K562 (cell line): Measurements from ENCODE around the gene TSEN34. TPM values are rescaled to one million over a fixed set of nuclear protein-coding genes. Genes with fewer than 3 reads are reported as not detected.

Experiments
- BCL6 ChIP-seq: fragments of 250-450 bp; sonication (Bioruptor Pico); IDR thresholded peaks from 2 replicates; pipeline ENCODE4 v1.4.0; 2020
- CHD1 ChIP-seq: fragments of 200-600 bp; sonication (generic); IDR thresholded peaks from one replicate; pipeline ENCODE4 v1.6.1; 2012; ENCODE audit warnings: mild to moderate bottlenecking, moderate library complexity, low read length, inconsistent platforms
- COPS2 ChIP-seq: fragments of 450-650 bp; conservative IDR thresholded peaks from 2 replicates; pipeline ENCODE4 v1.6.1; 2016; ENCODE audit warnings: mild to moderate bottlenecking, moderate library complexity
- CREB1 ChIP-seq, 2 experiments: sonication (generic) in 1 of 2; formaldehyde crosslinking in 1 of 2; IDR thresholded peaks; 2 replicates each; pipeline versions ENCODE4 v1.6.1 to v1.8.0; 2012 to 2022; ENCODE audit warnings: inconsistent platforms in 1 of 2, mild to moderate bottlenecking in 1 of 2, missing genetic modification reagents in 1 of 2, moderate library complexity in 1 of 2
- DDX20 ChIP-seq: fragments of 450-650 bp; IDR thresholded peaks from 2 replicates; pipeline ENCODE4 v1.6.1; 2016; ENCODE audit warnings: missing genetic modification characterization, low read depth, mild to moderate bottlenecking, missing compliant biosample characterization, moderate library complexity
- ETV6 ChIP-seq, 3 experiments: fragments of 150-350 bp in 1 of 3; sonication (generic) in 1 of 3; formaldehyde crosslinking in 1 of 3; IDR thresholded peaks; 2 replicates each; pipeline versions ENCODE4 v1.6.1 to v1.8.0; 2014 to 2022; ENCODE audit warnings: borderline replicate concordance in 2 of 3, low read depth in 2 of 3, antibody characterized with exemption in 1 of 3, low read length in 1 of 3, mild to moderate bottlenecking in 1 of 3, missing genetic modification reagents in 1 of 3
- NR2C1 ChIP-seq, 2 experiments: fragments of 450-650 bp; IDR thresholded peaks; 2 replicates each; pipeline ENCODE4 v1.6.1; 2017; ENCODE audit warnings: mild to moderate bottlenecking in 2 of 2, antibody characterized with exemption in 1 of 2, inconsistent platforms in 1 of 2, missing compliant biosample characterization in 1 of 2, missing genetic modification characterization in 1 of 2
- NR4A1 ChIP-seq, 2 experiments: fragments of 250-450 bp in 1 of 2; fragments of 450-650 bp in 1 of 2; sonication (Bioruptor Pico) in 1 of 2; IDR thresholded peaks; 2 replicates each; pipeline versions ENCODE4 v1.4.0 to v1.6.1; 2016 to 2020; ENCODE audit warnings: mild to moderate bottlenecking in 2 of 2, missing compliant biosample characterization in 1 of 2, missing genetic modification characterization in 1 of 2, moderate library complexity in 1 of 2
- RBFOX2 ChIP-seq: fragments of 200-400 bp; formaldehyde crosslinking; IDR thresholded peaks from 2 replicates; pipeline ENCODE4 v1.6.1; 2017; ENCODE audit warnings: low read depth, mild to moderate bottlenecking, low read length, moderate library complexity
- SIRT6 ChIP-seq: IDR thresholded peaks from one replicate; pipeline ENCODE4 v1.6.1; 2012; ENCODE audit warnings: low read depth, mild to moderate bottlenecking, control low read depth, inconsistent platforms, low read length, moderate library complexity
- TAF9B ChIP-seq: fragments of 450-650 bp; IDR thresholded peaks from 2 replicates; pipeline ENCODE4 v1.6.1; 2018; ENCODE audit warnings: mild to moderate bottlenecking; ENCODE audit not compliant: partially characterized antibody
- ZBTB17 ChIP-seq: fragments of 450-650 bp; formaldehyde crosslinking; IDR thresholded peaks from 2 replicates; pipeline ENCODE4 v1.4.0; 2020; ENCODE audit warnings: mild to moderate bottlenecking
- ZNF274 ChIP-seq: IDR thresholded peaks from 2 replicates; pipeline ENCODE4 v1.6.1; 2011; ENCODE audit warnings: low read depth, mild to moderate bottlenecking, low read length, moderate library complexity, borderline replicate concordance
- polyA plus RNA-seq, 8 experiments: library from polyadenylated mRNA; depleted of rRNA in 4 of 8; stranded (reverse) in 5 of 8; unstranded in 3 of 8; fragments of >200 nt; fragmentation: Nextera tagmentation in 2 of 8; fragmentation: Illumina TruSeq in 1 of 8; extraction: Ambion mirVana in 2 of 8; extraction: Trizol in 1 of 8; gene quantifications; 2 replicates each; pipeline versions ENCODE4 v1.2.1 to v1.2.3, GENCODE V29; 2011 to 2014; ENCODE audit warnings: inconsistent platforms in 1 of 8, missing spikeins in 1 of 8
- total RNA-seq, 7 experiments: library from RNA; depleted of rRNA in 6 of 7; stranded (reverse); fragments of >200 nt in 6 of 7; fragmentation: Illumina TruSeq in 2 of 7; extraction: Trizol in 2 of 7; gene quantifications; 2 replicates each; pipeline versions ENCODE4 v1.2.1 to v1.2.3, GENCODE V29; 2011 to 2021; ENCODE audit warnings: low replicate concordance in 1 of 7
- TF ChIP-seq, protein P1 (sequence below): sonication (generic); formaldehyde crosslinking; IDR thresholded peaks from 2 replicates; pipeline ENCODE4 v1.8.0; 2023; ENCODE audit warnings: mild to moderate bottlenecking, missing genetic modification reagents
- TF ChIP-seq, protein P2 (sequence below): sonication (generic); formaldehyde crosslinking; IDR thresholded peaks from 2 replicates; pipeline ENCODE4 v1.9.0; 2022; ENCODE audit warnings: mild to moderate bottlenecking, missing genetic modification reagents
- TF ChIP-seq, protein P3 (sequence below): conservative IDR thresholded peaks from 2 replicates; pipeline ENCODE4 v1.6.1; 2011; ENCODE audit warnings: low read depth, mild to moderate bottlenecking, low read length; ENCODE audit not compliant: control insufficient read depth
- TF ChIP-seq, protein P4 (sequence below), 2 experiments: IDR thresholded peaks; 2 replicates each; pipeline ENCODE4 v1.6.1; 2011; ENCODE audit warnings: borderline replicate concordance in 1 of 2, control low read depth in 1 of 2, low read depth in 1 of 2, low read length in 1 of 2, mild to moderate bottlenecking in 1 of 2, mixed read lengths in 1 of 2, moderate library complexity in 1 of 2; ENCODE audit not compliant: insufficient read depth in 1 of 2, insufficient read length in 1 of 2, poor library complexity in 1 of 2, severe bottlenecking in 1 of 2; ENCODE audit errors: extremely low read depth in 1 of 2

The TSEN34 gene
- total and polyA plus RNA-seq, 9 of the 15 experiments (the other 6 are each of a cell fraction or from before 2014, with no cell fraction given), result 3.1 to 57.6 (median 29.5) TPM

DNA sequence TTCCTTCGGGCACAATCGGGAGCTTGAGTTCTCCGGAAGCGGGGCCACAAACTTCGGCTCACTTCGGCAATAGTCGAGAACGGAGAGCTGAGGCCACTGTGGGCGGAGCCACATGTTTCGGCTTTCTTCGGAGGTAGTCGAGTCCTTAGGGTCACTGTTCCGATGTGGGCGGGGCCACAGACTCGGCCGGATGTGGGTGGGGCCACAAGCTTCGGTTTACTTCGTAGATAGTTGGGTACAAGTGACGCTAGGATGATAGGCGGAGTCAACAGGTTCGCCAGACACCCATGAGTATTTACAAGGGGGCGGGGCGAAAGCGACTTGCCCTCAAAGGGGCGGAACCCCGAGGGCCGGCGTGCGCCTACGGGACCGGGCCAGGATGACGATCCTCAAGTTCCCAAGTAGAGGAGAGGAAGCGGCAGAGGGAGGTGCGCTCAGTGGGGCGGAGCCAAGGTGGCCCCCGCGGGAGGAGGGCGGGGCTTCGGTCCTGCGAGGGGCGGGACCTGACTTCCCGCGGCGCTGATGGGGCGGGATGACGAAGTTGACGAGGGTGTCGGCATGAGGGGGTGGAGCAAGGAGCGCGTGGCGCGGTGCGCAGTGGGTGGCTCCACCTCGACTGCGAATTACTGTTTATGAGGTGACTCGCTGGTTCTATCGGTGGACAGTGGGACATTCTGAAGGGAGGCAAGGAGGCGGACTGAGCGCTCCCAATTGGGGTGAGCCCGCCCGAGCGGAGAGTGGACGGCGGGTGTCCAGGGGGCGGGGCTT is 1.2 kb upstream of the TSEN34 start (continued):
- TF ChIP-seq ZBTB17 (CRISPR knock-in tag), result peak; percentile 67; the same call in 1 of the 2 replicates
- TF ChIP-seq ETV6 (IDR thresholded peaks at IDR 0.05; ENCODE audit: borderline replicate concordance in 1 of 2, low read depth in 2 of 2, low read length in 1 of 2), result no peak
- TF ChIP-seq ETV6 (CRISPR knock-in tag; IDR thresholded peaks at IDR 0.05; ENCODE audit: borderline replicate concordance), result no peak
- no peak for TF ChIP-seq BCL6 (CRISPR knock-in tag)
- TF ChIP-seq COPS2, result no peak
- TF ChIP-seq CHD1, result peak; percentile 97
- TF ChIP-seq DDX20 (tag), result no peak
- TF ChIP-seq, protein P1, sequence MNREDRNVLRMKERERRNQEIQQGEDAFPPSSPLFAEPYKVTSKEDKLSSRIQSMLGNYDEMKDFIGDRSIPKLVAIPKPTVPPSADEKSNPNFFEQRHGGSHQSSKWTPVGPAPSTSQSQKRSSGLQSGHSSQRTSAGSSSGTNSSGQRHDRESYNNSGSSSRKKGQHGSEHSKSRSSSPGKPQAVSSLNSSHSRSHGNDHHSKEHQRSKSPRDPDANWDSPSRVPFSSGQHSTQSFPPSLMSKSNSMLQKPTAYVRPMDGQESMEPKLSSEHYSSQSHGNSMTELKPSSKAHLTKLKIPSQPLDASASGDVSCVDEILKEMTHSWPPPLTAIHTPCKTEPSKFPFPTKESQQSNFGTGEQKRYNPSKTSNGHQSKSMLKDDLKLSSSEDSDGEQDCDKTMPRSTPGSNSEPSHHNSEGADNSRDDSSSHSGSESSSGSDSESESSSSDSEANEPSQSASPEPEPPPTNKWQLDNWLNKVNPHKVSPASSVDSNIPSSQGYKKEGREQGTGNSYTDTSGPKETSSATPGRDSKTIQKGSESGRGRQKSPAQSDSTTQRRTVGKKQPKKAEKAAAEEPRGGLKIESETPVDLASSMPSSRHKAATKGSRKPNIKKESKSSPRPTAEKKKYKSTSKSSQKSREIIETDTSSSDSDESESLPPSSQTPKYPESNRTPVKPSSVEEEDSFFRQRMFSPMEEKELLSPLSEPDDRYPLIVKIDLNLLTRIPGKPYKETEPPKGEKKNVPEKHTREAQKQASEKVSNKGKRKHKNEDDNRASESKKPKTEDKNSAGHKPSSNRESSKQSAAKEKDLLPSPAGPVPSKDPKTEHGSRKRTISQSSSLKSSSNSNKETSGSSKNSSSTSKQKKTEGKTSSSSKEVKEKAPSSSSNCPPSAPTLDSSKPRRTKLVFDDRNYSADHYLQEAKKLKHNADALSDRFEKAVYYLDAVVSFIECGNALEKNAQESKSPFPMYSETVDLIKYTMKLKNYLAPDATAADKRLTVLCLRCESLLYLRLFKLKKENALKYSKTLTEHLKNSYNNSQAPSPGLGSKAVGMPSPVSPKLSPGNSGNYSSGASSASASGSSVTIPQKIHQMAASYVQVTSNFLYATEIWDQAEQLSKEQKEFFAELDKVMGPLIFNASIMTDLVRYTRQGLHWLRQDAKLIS (CRISPR knock-in tag), result peak; percentile 79; the same call in 1 of the 2 replicates
- TF ChIP-seq NR4A1 (CRISPR knock-in tag; IDR thresholded peaks at IDR 0.05), result no peak
- no peak for TF ChIP-seq NR4A1 (tag; IDR thresholded peaks at IDR 0.05)
- peak; percentile 84 for TF ChIP-seq RBFOX2
- peak; percentile 66 for TF ChIP-seq CREB1 (IDR thresholded peaks at IDR 0.05)
- peak; percentile 77 for TF ChIP-seq CREB1 (CRISPR knock-in tag; IDR thresholded peaks at IDR 0.05)
- TF ChIP-seq, protein P2, sequence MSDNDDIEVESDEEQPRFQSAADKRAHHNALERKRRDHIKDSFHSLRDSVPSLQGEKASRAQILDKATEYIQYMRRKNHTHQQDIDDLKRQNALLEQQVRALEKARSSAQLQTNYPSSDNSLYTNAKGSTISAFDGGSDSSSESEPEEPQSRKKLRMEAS (CRISPR knock-in tag), result peak; percentile 91
- no peak for TF ChIP-seq TAF9B
- TF ChIP-seq NR2C1 (IDR thresholded peaks at IDR 0.05), result no peak
- no peak for TF ChIP-seq NR2C1 (tag; IDR thresholded peaks at IDR 0.05)
- TF ChIP-seq ZNF274, result no peak
- TF ChIP-seq, protein P3, sequence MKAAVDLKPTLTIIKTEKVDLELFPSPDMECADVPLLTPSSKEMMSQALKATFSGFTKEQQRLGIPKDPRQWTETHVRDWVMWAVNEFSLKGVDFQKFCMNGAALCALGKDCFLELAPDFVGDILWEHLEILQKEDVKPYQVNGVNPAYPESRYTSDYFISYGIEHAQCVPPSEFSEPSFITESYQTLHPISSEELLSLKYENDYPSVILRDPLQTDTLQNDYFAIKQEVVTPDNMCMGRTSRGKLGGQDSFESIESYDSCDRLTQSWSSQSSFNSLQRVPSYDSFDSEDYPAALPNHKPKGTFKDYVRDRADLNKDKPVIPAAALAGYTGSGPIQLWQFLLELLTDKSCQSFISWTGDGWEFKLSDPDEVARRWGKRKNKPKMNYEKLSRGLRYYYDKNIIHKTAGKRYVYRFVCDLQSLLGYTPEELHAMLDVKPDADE, result no peak
- TF ChIP-seq, protein P4, sequence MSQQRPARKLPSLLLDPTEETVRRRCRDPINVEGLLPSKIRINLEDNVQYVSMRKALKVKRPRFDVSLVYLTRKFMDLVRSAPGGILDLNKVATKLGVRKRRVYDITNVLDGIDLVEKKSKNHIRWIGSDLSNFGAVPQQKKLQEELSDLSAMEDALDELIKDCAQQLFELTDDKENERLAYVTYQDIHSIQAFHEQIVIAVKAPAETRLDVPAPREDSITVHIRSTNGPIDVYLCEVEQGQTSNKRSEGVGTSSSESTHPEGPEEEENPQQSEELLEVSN (IDR thresholded peaks at IDR 0.05; ENCODE audit: borderline replicate concordance in 1 of 2, extremely low read depth in 1 of 2, insufficient read depth in 1 of 2, insufficient read length in 1 of 2, low read depth in 1 of 2, low read length in 1 of 2, poor library complexity in 1 of 2, severe bottlenecking in 1 of 2), result peak in 1 of 2 experiments; percentile 59
- peak; percentile 54 for TF ChIP-seq SIRT6
